HG02938 (cell line): ENCODE measurements around the gene SLC22A24.
"Not testable (repeated sequence)": the region's sequence is repeated elsewhere in the genome, so short reads cannot be mapped to it uniquely, and the experiment has no call there.

ENCODE experiments used
- ATAC-seq: cut with Tn5 transposase; IDR thresholded peaks from one replicate; pipeline ENCODE4 v1.9.1; 2021; ENCODE audit warnings: mild to moderate bottlenecking, moderate library complexity; ENCODE audit not compliant: unreplicated experiment

The SLC22A24 gene

GRCh38 chr11:63144121-63144520 is at the start of gene SLC22A24:
Gene SLC22A24, minus strand, starts transcription at chr11:63144221. Its CDS starts 442 bp downstream, at chr11:63143779.
- no peak for ATAC-seq

- ATAC-seq: no peak
Observed at GRCh38 chr11:63180536-63180935, 36.5 kb upstream of the SLC22A24 start.

GRCh38 chr11:63179432-63180041 is 35.5 kb upstream of the SLC22A24 start:
- ATAC-seq: no peak

- no peak for ATAC-seq
Observed at GRCh38 chr11:63177872-63178271, 33.9 kb upstream of the SLC22A24 start.

- no peak for ATAC-seq
Observed at GRCh38 chr11:63165706-63166310, 21.8 kb upstream of the SLC22A24 start.

GRCh38 chr11:63155794-63156193 is 11.8 kb upstream of the SLC22A24 start:
- ATAC-seq: no peak

- ATAC-seq: no peak
Observed at GRCh38 chr11:63146581-63146980, 2.6 kb upstream of the SLC22A24 start.

GRCh38 chr11:63142459-63142858 is 1.6 kb downstream of the SLC22A24 start:
- no peak for ATAC-seq

- ATAC-seq: no peak
Observed at GRCh38 chr11:63132985-63133775, 10.8 kb downstream of the SLC22A24 start.

GRCh38 chr11:63099555-63099954 is 44.5 kb downstream of the SLC22A24 start:
- no peak for ATAC-seq

GRCh38 chr11:63080682-63081081 is 63.3 kb downstream of the SLC22A24 start:
- no peak for ATAC-seq

GRCh38 chr11:63046203-63046602 is 97.8 kb downstream of the SLC22A24 start:
- not testable (repeated sequence) for ATAC-seq

GRCh38 chr11:63042596-63042995 is 101.4 kb downstream of the SLC22A24 start:
- ATAC-seq: no peak

- ATAC-seq: no peak
Observed at GRCh38 chr11:63032457-63032856, 111.6 kb downstream of the SLC22A24 start.
